ENCODE measurements around the gene SEC31A. TPM values are rescaled to one million over a fixed set of nuclear protein-coding genes. Genes with fewer than 3 reads are reported as not detected.

SEC31A gene
- total and polyA plus RNA-seq, 2 experiments from 2014 or later = 226 to 306 TPM

DNA sequence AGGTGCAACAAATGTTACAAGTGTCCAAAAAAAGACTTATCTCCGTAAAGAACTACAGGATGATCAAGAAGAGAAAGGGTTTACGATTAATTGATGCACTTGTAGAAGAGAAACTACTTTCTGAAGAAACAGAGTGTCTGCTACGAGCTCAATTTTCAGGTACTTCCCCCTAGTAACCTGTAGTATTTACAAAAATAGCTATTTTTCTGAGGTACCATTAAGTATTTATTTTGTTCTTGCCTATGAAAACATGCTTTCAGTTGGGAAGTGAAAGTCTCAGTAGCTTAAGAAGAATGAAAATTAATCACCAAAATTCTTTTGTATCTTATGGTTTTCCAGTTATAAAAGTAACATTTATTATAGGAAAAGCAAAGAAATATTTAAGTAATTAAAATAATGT is 15.5 kb upstream of the SEC31A start:
- TF ChIP-seq EZH2phosphoT487 (IDR thresholded peaks at IDR 0.05; ENCODE audit: low read depth, severe bottlenecking, unreplicated experiment) = no peak
- no peak for TF ChIP-seq EZH2 (IDR thresholded peaks at IDR 0.05; ENCODE audit: borderline replicate concordance)
- TF ChIP-seq, protein P1, sequence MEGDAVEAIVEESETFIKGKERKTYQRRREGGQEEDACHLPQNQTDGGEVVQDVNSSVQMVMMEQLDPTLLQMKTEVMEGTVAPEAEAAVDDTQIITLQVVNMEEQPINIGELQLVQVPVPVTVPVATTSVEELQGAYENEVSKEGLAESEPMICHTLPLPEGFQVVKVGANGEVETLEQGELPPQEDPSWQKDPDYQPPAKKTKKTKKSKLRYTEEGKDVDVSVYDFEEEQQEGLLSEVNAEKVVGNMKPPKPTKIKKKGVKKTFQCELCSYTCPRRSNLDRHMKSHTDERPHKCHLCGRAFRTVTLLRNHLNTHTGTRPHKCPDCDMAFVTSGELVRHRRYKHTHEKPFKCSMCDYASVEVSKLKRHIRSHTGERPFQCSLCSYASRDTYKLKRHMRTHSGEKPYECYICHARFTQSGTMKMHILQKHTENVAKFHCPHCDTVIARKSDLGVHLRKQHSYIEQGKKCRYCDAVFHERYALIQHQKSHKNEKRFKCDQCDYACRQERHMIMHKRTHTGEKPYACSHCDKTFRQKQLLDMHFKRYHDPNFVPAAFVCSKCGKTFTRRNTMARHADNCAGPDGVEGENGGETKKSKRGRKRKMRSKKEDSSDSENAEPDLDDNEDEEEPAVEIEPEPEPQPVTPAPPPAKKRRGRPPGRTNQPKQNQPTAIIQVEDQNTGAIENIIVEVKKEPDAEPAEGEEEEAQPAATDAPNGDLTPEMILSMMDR (IDR thresholded peaks at IDR 0.05; ENCODE audit: poor library complexity) = no peak
- H3K4me1 ChIP-seq (ENCODE audit: insufficient read depth) = peaks cover 3% of the 10 kb centered on the region
- no peak overlapping the region for H2AFZ ChIP-seq
- no peaks in the 10 kb centered on the region for H3K9me2 ChIP-seq (replicated peaks; ENCODE audit: insufficient read depth)
- H3K4me3 ChIP-seq = no peak overlapping the region
- H3K79me2 ChIP-seq = peaks cover 25% of the 10 kb centered on the region
- no peaks in the 10 kb centered on the region for H3K27me3 ChIP-seq
- 95% methylated on average over 3 of the region's 3 CpGs for WGBS (ENCODE audit: low lambda C conversion rate, missing lambda C conversion rate)
- DNase-seq (ENCODE audit: low spot score) = no peak
- H4K20me1 ChIP-seq (ENCODE audit: insufficient read depth, poor library complexity, severe bottlenecking) = no peaks in the 10 kb centered on the region
- H3K9me3 ChIP-seq (ENCODE audit: low read depth) = no peaks in the 10 kb centered on the region
- no peak overlapping the region for H3K27ac ChIP-seq
- H3K4me2 ChIP-seq = no peak overlapping the region
- H3K36me3 ChIP-seq (replicated peaks; ENCODE audit: insufficient read depth, low read depth) = no peaks in the 10 kb centered on the region

DNA sequence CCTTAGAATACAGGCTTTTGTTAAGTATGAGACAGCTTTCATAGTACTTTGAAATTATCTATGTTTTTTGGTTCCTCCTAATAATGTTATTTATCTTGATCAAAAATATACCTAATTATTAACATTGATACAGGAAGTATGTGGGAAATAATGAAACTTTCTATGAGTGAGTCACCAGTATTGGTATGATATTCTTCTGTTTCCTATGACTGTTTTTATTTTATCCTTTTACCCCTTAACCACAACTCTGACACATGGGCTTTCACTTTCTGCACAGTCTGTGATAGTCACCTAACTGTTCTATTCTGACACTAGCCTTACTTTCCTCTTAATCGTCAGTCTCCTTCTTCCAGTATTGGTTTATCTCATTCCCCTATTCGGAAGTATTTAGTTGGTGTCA is 14.3 kb upstream of the SEC31A start:
- Histone ChIP-seq H3K9me2 (replicated peaks; ENCODE audit: insufficient read depth) (no peaks in the 10 kb centered on the region), H3K27me3 (no peaks in the 10 kb centered on the region), H3K36me3 (replicated peaks; ENCODE audit: insufficient read depth, low read depth) (no peaks in the 10 kb centered on the region), H3K27ac (no peak overlapping the region), H4K20me1 (ENCODE audit: insufficient read depth, poor library complexity, severe bottlenecking) (no peaks in the 10 kb centered on the region), H3K4me3 (no peak overlapping the region), H2AFZ (no peak overlapping the region), H3K79me2 (peaks cover 25% of the 10 kb centered on the region), H3K9me3 (ENCODE audit: low read depth) (no peaks in the 10 kb centered on the region), H3K4me2 (no peak overlapping the region), H3K4me1 (ENCODE audit: insufficient read depth) (peaks cover 3% of the 10 kb centered on the region)
- DNase-seq (ENCODE audit: low spot score) = no peak
- 90% methylated on average over 2 of the region's 2 CpGs for WGBS (ENCODE audit: low lambda C conversion rate, missing lambda C conversion rate)
- TF ChIP-seq, protein P1 (IDR thresholded peaks at IDR 0.05; ENCODE audit: poor library complexity) = no peak
- TF ChIP-seq EZH2phosphoT487 (IDR thresholded peaks at IDR 0.05; ENCODE audit: low read depth, severe bottlenecking, unreplicated experiment) (no peak), EZH2 (IDR thresholded peaks at IDR 0.05; ENCODE audit: borderline replicate concordance) (no peak)

DNA sequence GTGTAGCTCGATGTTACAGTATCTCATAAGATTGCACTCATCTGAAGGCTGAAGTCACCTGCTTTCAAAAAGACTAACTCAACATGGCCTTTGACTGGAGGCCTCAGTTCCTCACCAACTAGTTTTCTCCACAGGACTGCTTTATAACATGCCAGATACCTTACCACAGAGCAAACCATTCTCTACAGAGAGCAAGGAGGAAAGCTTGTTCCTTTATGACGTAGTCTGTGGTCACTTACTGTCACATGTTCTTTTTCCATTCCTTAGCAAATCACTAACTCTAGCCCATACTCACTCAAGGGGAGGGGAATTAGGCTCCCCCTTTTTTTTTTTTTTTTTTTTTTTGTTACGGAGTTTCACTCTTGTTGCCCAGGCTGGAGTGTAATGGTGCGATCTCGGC is 12.8 kb upstream of the SEC31A start:
- no peaks in the 10 kb centered on the region for H3K27me3 ChIP-seq
- peaks cover 3% of the 10 kb centered on the region for H3K4me1 ChIP-seq (ENCODE audit: insufficient read depth)
- H3K9me3 ChIP-seq (ENCODE audit: low read depth) = no peaks in the 10 kb centered on the region
- no peak overlapping the region for H3K4me2 ChIP-seq
- over 99% methylated on average over 5 of the region's 5 CpGs for WGBS (ENCODE audit: low lambda C conversion rate, missing lambda C conversion rate)
- no peaks in the 10 kb centered on the region for H3K36me3 ChIP-seq (replicated peaks; ENCODE audit: insufficient read depth, low read depth)
- TF ChIP-seq, protein P1 (IDR thresholded peaks at IDR 0.05; ENCODE audit: poor library complexity) = no peak
- TF ChIP-seq EZH2phosphoT487 (IDR thresholded peaks at IDR 0.05; ENCODE audit: low read depth, severe bottlenecking, unreplicated experiment) (no peak), EZH2 (IDR thresholded peaks at IDR 0.05; ENCODE audit: borderline replicate concordance) (no peak)
- no peaks in the 10 kb centered on the region for H4K20me1 ChIP-seq (ENCODE audit: insufficient read depth, poor library complexity, severe bottlenecking)
- no peak for DNase-seq (ENCODE audit: low spot score)
- peaks cover 36% of the 10 kb centered on the region for H3K79me2 ChIP-seq
- H2AFZ ChIP-seq = no peak overlapping the region
- H3K9me2 ChIP-seq (replicated peaks; ENCODE audit: insufficient read depth) = no peaks in the 10 kb centered on the region
- no peak overlapping the region for H3K4me3 ChIP-seq
- no peak overlapping the region for H3K27ac ChIP-seq
